ENCODE measurements around the gene KIAA1614.

GRCh38 chr1:180947499-180947885, 34.8 kb downstream of the KIAA1614 start:
- no peak for TF ChIP-seq EP300 (IDR thresholded peaks at IDR 0.05)
- TF ChIP-seq, protein P1, sequence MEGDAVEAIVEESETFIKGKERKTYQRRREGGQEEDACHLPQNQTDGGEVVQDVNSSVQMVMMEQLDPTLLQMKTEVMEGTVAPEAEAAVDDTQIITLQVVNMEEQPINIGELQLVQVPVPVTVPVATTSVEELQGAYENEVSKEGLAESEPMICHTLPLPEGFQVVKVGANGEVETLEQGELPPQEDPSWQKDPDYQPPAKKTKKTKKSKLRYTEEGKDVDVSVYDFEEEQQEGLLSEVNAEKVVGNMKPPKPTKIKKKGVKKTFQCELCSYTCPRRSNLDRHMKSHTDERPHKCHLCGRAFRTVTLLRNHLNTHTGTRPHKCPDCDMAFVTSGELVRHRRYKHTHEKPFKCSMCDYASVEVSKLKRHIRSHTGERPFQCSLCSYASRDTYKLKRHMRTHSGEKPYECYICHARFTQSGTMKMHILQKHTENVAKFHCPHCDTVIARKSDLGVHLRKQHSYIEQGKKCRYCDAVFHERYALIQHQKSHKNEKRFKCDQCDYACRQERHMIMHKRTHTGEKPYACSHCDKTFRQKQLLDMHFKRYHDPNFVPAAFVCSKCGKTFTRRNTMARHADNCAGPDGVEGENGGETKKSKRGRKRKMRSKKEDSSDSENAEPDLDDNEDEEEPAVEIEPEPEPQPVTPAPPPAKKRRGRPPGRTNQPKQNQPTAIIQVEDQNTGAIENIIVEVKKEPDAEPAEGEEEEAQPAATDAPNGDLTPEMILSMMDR (IDR thresholded peaks at IDR 0.05): no peak
